Transverse colon (tissue), 4 donors: Measurements from ENCODE around the gene CDKAL1. TPM values are rescaled to one million over a fixed set of nuclear protein-coding genes. Genes with fewer than 3 reads are reported as not detected.

Experiments
- DNase-seq: peaks from one replicate; pipeline ENCODE4 v3.0.0-alpha.2; 2019
- H3K27ac ChIP-seq, 4 donors: fragments of 200-600 bp; sonication (generic); 2 replicates each; pipeline ENCODE4 v1.5.1; 2016 to 2018; ENCODE audit warnings: inconsistent platforms in 4 of 4
- H3K27me3 ChIP-seq: fragments of 200-600 bp; sonication (generic); 2 replicates; pipeline ENCODE4 v1.5.1; 2017; ENCODE audit warnings: inconsistent platforms
- H3K36me3 ChIP-seq, 4 donors: fragments of 200-600 bp; sonication (generic); 2 replicates each; pipeline ENCODE4 v1.5.1; 2017 to 2019; ENCODE audit warnings: inconsistent platforms in 4 of 4
- H3K4me1 ChIP-seq, 4 donors: fragments of 200-600 bp; sonication (generic); 2 replicates each; pipeline ENCODE4 v1.5.1; 2017 to 2020; ENCODE audit warnings: inconsistent platforms in 4 of 4
- H3K4me3 ChIP-seq, 4 donors: fragments of 200-600 bp; sonication (generic); 1 replicate in 1 of 4; 2 replicates in 3 of 4; pipeline versions ENCODE4 v1.5.1 to v1.6.1; 2017 to 2019; ENCODE audit warnings: inconsistent platforms in 4 of 4
- H3K9me3 ChIP-seq, 2 donors: fragments of 200-600 bp; sonication (generic); 2 replicates each; pipeline ENCODE4 v1.5.1; 2017 to 2019; ENCODE audit warnings: inconsistent platforms in 2 of 2
- CTCF ChIP-seq, 5 experiments: fragments of 200-600 bp in 3 of 5; fragments of 450-650 bp in 2 of 5; sonication (generic) in 3 of 5; IDR thresholded peaks; 1 replicate in 2 of 5; 2 replicates in 3 of 5; pipeline ENCODE4 v1.5.1; 2016 to 2017; ENCODE audit warnings: antibody characterized with exemption in 5 of 5, inconsistent platforms in 3 of 5, mild to moderate bottlenecking in 2 of 5, moderate library complexity in 1 of 5
- EP300 ChIP-seq: sonication (generic); formaldehyde crosslinking; IDR thresholded peaks from one replicate; pipeline ENCODE4 v1.6.1; 2017; ENCODE audit warnings: antibody characterized with exemption, low read depth
- POLR2A ChIP-seq: fragments of 450-650 bp; IDR thresholded peaks from one replicate; pipeline ENCODE4 v1.6.1; 2016; ENCODE audit warnings: antibody characterized with exemption, mild to moderate bottlenecking, moderate library complexity
- POLR2AphosphoS5 ChIP-seq, 3 donors: sonication (generic); formaldehyde crosslinking; IDR thresholded peaks; one replicate each; pipeline ENCODE4 v1.6.1; 2016; ENCODE audit warnings: antibody characterized with exemption in 3 of 3
- WGBS, 2 donors: methylation state at CpG; one replicate each; pipeline ENCODE4 v1.1.5; 2018; ENCODE audit warnings: low coverage in 1 of 2; 5-methylcytosine and 5-hydroxymethylcytosine counted together
- in situ Hi-C, 4 donors: fragments of 200-750 bp; cut with MboI; loops; one replicate each; pipeline versions ENCODE4 v1.15.0 to v1.15.1; 2017; ENCODE audit warnings: low sequenced_read_pairs in 3 of 4, low pct_ligation_motif_present in 1 of 4, low pct_unique_long_range_greater_than_20kb in 1 of 4
- intact Hi-C: fragments of 100-400 bp; cut with DNase I; formaldehyde crosslinking; loops from one replicate; pipeline ENCODE4 v1.15.1; 2023; ENCODE audit warnings: low total_unique reads
- total RNA-seq, 4 donors: library from RNA; depleted of rRNA; stranded (reverse); fragments of >200 nt; gene quantifications; one replicate each; pipeline ENCODE4 v1.1.0, GENCODE V29; 2016

The CDKAL1 gene
- total RNA-seq, 4 donors from 2014 or later: 4.8 to 21.7 (median 12.5) TPM

- H3K27me3 ChIP-seq: no peaks in the 10 kb centered on the region
- H3K4me3 ChIP-seq: no peak overlapping the region
- no peak for DNase-seq
- intact Hi-C loops (no loop called here), in situ Hi-C loops (loop anchor here in 1 of 4 donors (25.0 kb wide), 1 partner anchor 1033 kb away; the partner anchor contains the start of gene SOX4)
- TF ChIP-seq EP300: no peak
- TF ChIP-seq POLR2AphosphoS5 (IDR thresholded peaks at IDR 0.05): no peak
- TF ChIP-seq POLR2A: no peak
- no peak for TF ChIP-seq CTCF (IDR thresholded peaks at IDR 0.05)
- H3K9me3 ChIP-seq: no peaks in the 10 kb centered on the region
- WGBS, 2 donors: 82 to 86% methylated on average over 2 of the region's 2 CpGs
- H3K4me1 ChIP-seq: no peaks in the 10 kb centered on the region
- no peak overlapping the region for H3K27ac ChIP-seq
- peaks cover 0 to 11% (median 2%) of the 10 kb centered on the region in 4 donors for H3K36me3 ChIP-seq
These were observed 20.1 kb downstream of the CDKAL1 start for GRCh38 chr6:20554326-20554725.

- H3K9me3 ChIP-seq: no peaks in the 10 kb centered on the region
- TF ChIP-seq POLR2AphosphoS5 (IDR thresholded peaks at IDR 0.05): no peak
- TF ChIP-seq POLR2A: no peak
- TF ChIP-seq CTCF (IDR thresholded peaks at IDR 0.05): no peak
- TF ChIP-seq EP300: no peak
- in situ Hi-C loops: loop anchor here in 1 of 4 donors (25.0 kb wide), 1 partner anchor 1032 kb away; the partner anchor contains the start of gene SOX4
- H3K27ac ChIP-seq: no peak overlapping the region
- H3K27me3 ChIP-seq: no peaks in the 10 kb centered on the region
- WGBS, 2 donors: 92 to 95% methylated on average over 1 of the region's 1 CpG
- DNase-seq: no peak
- H3K4me1 ChIP-seq: no peaks in the 10 kb centered on the region
- peaks cover 0 to 11% (median 2%) of the 10 kb centered on the region in 4 donors for H3K36me3 ChIP-seq
- no peak overlapping the region for H3K4me3 ChIP-seq
- intact Hi-C loops: no loop called here
These were observed 20.6 kb downstream of the CDKAL1 start for GRCh38 chr6:20554817-20555216.

- no peak overlapping the region for H3K27ac ChIP-seq
- intact Hi-C loops: loop anchor here (10.0 kb wide), 1 partner anchor 1025 kb away; no protein-coding TSS in a partner anchor
- WGBS, 2 donors: 68 to 78% methylated on average over 2 of the region's 2 CpGs
- in situ Hi-C loops: loop anchor here (5.0 to 25.0 kb wide), 3 partner anchors 1025 to 1027 kb away; partner anchors contain the start of gene SOX4 (in 1 of the 4)
- H3K27me3 ChIP-seq: no peaks in the 10 kb centered on the region
- H3K9me3 ChIP-seq: no peaks in the 10 kb centered on the region
- no peak overlapping the region for H3K4me3 ChIP-seq
- H3K36me3 ChIP-seq: no peaks in the 10 kb centered on the region
- H3K4me1 ChIP-seq: peaks cover 0 to 4% (median 0%) of the 10 kb centered on the region in 4 donors
- no peak for DNase-seq
- TF ChIP-seq POLR2AphosphoS5 (IDR thresholded peaks at IDR 0.05): no peak
- TF ChIP-seq POLR2A: no peak
- no peak for TF ChIP-seq CTCF (IDR thresholded peaks at IDR 0.05)
- TF ChIP-seq EP300: no peak
These were observed 25.8 kb downstream of the CDKAL1 start for GRCh38 chr6:20559924-20560551.

GRCh38 chr6:20563377-20563776 lies 29.1 kb downstream of the CDKAL1 start:
- 91 to 100% methylated on average over 1 to 2 of the region's 2 CpGs for WGBS, 2 donors
- Histone ChIP-seq H3K27ac (no peak overlapping the region), H3K27me3 (no peaks in the 10 kb centered on the region), H3K4me1 (peaks cover 0 to 4% (median 0%) of the 10 kb centered on the region in 4 donors), H3K4me3 (no peak overlapping the region), H3K9me3 (no peaks in the 10 kb centered on the region), H3K36me3 (no peaks in the 10 kb centered on the region)
- DNase-seq: no peak
- intact Hi-C loops: loop anchor here (10.0 kb wide), 1 partner anchor 1021 kb away; no protein-coding TSS in a partner anchor
- in situ Hi-C loops: loop anchor here (5.0 to 25.0 kb wide), 3 partner anchors 1021 to 1024 kb away; partner anchors contain the start of gene SOX4 (in 1 of the 4)
- TF ChIP-seq POLR2AphosphoS5 (IDR thresholded peaks at IDR 0.05) (no peak), POLR2A (no peak), EP300 (no peak), CTCF (IDR thresholded peaks at IDR 0.05) (no peak)
